Muscle layer of duodenum (tissue), 2 donors: ENCODE results near the gene PAIP2B.
A peak's percentile ranks its signal among the peaks of the same experiment; 100 is the strongest.
"Not testable (repeated sequence)": the region's sequence is repeated elsewhere in the genome, so short reads cannot be mapped to it uniquely, and the experiment has no call there.

Source experiments
- H3K27ac ChIP-seq: one replicate; pipeline ENCODE4 v1.7.0; 2013; ENCODE audit warnings: mild to moderate bottlenecking, low read length
- H3K27me3 ChIP-seq: one replicate; pipeline ENCODE4 v1.7.0; 2013; ENCODE audit warnings: low read depth, mild to moderate bottlenecking, control low read depth, low read length
- H3K36me3 ChIP-seq, 2 donors: one replicate each; pipeline ENCODE4 v1.7.0; 2013; ENCODE audit warnings: low read length in 2 of 2, control low read depth in 1 of 2, mild to moderate bottlenecking in 1 of 2; ENCODE audit not compliant: insufficient read depth in 2 of 2, control insufficient read depth in 1 of 2
- H3K4me1 ChIP-seq, 2 donors: one replicate each; pipeline ENCODE4 v1.7.0; 2013; ENCODE audit warnings: low read length in 2 of 2, mild to moderate bottlenecking in 2 of 2, control low read depth in 1 of 2, moderate library complexity in 1 of 2; ENCODE audit not compliant: insufficient read depth in 2 of 2, control insufficient read depth in 1 of 2
- H3K4me3 ChIP-seq, 2 donors: one replicate each; pipeline ENCODE4 v1.7.0; 2013; ENCODE audit warnings: low read length in 2 of 2, low read depth in 1 of 2, mild to moderate bottlenecking in 1 of 2
- H3K9me3 ChIP-seq, 2 donors: one replicate each; pipeline ENCODE4 v1.7.0; 2013; ENCODE audit warnings: low read length in 2 of 2, control low read depth in 1 of 2, mild to moderate bottlenecking in 1 of 2; ENCODE audit not compliant: control insufficient read depth in 1 of 2
- donor health status: healthy.

PAIP2B gene

GRCh38 chr2:71181316-71181715, 45.6 kb downstream of the PAIP2B start:
- no peaks in the 10 kb centered on the region for H3K27me3 ChIP-seq
- no peak overlapping the region for H3K4me3 ChIP-seq
- H3K36me3 ChIP-seq, result no peaks in the 10 kb centered on the region
- H3K9me3 ChIP-seq, result no peaks in the 10 kb centered on the region
- H3K4me1 ChIP-seq, result no peaks in the 10 kb centered on the region
- H3K27ac ChIP-seq, result no peak overlapping the region

GRCh38 chr2:71178836-71179235, 48.1 kb downstream of the PAIP2B start:
- not testable (repeated sequence) for H3K36me3 ChIP-seq, H3K27ac ChIP-seq, H3K4me3 ChIP-seq, H3K27me3 ChIP-seq, H3K9me3 ChIP-seq, H3K4me1 ChIP-seq

GRCh38 chr2:71174207-71174606, 52.7 kb downstream of the PAIP2B start:
- no peaks in the 10 kb centered on the region for H3K36me3 ChIP-seq
- H3K27ac ChIP-seq, result no peak overlapping the region
- H3K27me3 ChIP-seq, result no peaks in the 10 kb centered on the region
- no peak overlapping the region for H3K4me3 ChIP-seq
- no peaks in the 10 kb centered on the region for H3K9me3 ChIP-seq
- H3K4me1 ChIP-seq, result no peaks in the 10 kb centered on the region

- no peaks in the 10 kb centered on the region for H3K36me3 ChIP-seq
- H3K9me3 ChIP-seq, result no peaks in the 10 kb centered on the region
- H3K4me3 ChIP-seq, result no peak overlapping the region
- H3K27ac ChIP-seq, result no peak overlapping the region
- H3K27me3 ChIP-seq, result no peaks in the 10 kb centered on the region
- no peaks in the 10 kb centered on the region for H3K4me1 ChIP-seq
Measured at GRCh38 chr2:71173096-71173495, 53.8 kb downstream of the PAIP2B start.

- no peaks in the 10 kb centered on the region for H3K9me3 ChIP-seq
Measured at GRCh38 chr2:71166812-71167211, 60.1 kb downstream of the PAIP2B start.

GRCh38 chr2:71157124-71157793, 69.6 kb downstream of the PAIP2B start:
- Histone ChIP-seq H3K9me3 (no peaks in the 10 kb centered on the region), H3K36me3 (no peaks in the 10 kb centered on the region), H3K4me1 (peaks cover 0 to 11% of the 10 kb centered on the region in 2 donors), H3K27me3 (no peaks in the 10 kb centered on the region), H3K27ac (no peak overlapping the region), H3K4me3 (peak overlapping the region; percentile 42 to 61)

More at GRCh38 chr2:71166812-71167211, 60.1 kb downstream of the PAIP2B start:
- Histone ChIP-seq H3K36me3 (no peaks in the 10 kb centered on the region), H3K27me3 (no peaks in the 10 kb centered on the region), H3K4me3 (no peak overlapping the region), H3K4me1 (no peaks in the 10 kb centered on the region), H3K27ac (no peak overlapping the region)

GRCh38 chr2:71156573-71156972, 70.3 kb downstream of the PAIP2B start:
- no peaks in the 10 kb centered on the region for H3K9me3 ChIP-seq
- H3K27ac ChIP-seq, result no peak overlapping the region
- peak overlapping the region; percentile 42 to 61 for H3K4me3 ChIP-seq
- H3K4me1 ChIP-seq, result peaks cover 0 to 11% of the 10 kb centered on the region in 2 donors
- H3K36me3 ChIP-seq, result no peaks in the 10 kb centered on the region
- H3K27me3 ChIP-seq, result no peaks in the 10 kb centered on the region

- Histone ChIP-seq H3K36me3 (peaks cover under 1 to 4% of the 10 kb centered on the region in 2 donors), H3K27me3 (no peaks in the 10 kb centered on the region), H3K4me1 (peaks cover 0 to 11% of the 10 kb centered on the region in 2 donors), H3K4me3 (no peak overlapping the region), H3K9me3 (no peaks in the 10 kb centered on the region), H3K27ac (no peak overlapping the region)
Measured at GRCh38 chr2:71155846-71156245, 71.1 kb downstream of the PAIP2B start.

- Histone ChIP-seq H3K4me3 (no peak overlapping the region), H3K4me1 (peaks cover 0 to 11% of the 10 kb centered on the region in 2 donors), H3K27me3 (no peaks in the 10 kb centered on the region), H3K9me3 (no peaks in the 10 kb centered on the region), H3K27ac (no peak overlapping the region), H3K36me3 (peaks cover 10 to 14% of the 10 kb centered on the region in 2 donors)
Measured at GRCh38 chr2:71154798-71155197, 72.1 kb downstream of the PAIP2B start.

- Histone ChIP-seq H3K4me1 (peaks cover 0 to 11% of the 10 kb centered on the region in 2 donors), H3K4me3 (no peak overlapping the region), H3K27ac (no peak overlapping the region), H3K27me3 (no peaks in the 10 kb centered on the region), H3K9me3 (no peaks in the 10 kb centered on the region), H3K36me3 (peaks cover 15 to 19% of the 10 kb centered on the region in 2 donors)
Measured at GRCh38 chr2:71154279-71154678, 72.6 kb downstream of the PAIP2B start.

GRCh38 chr2:71153585-71154224, 73.2 kb downstream of the PAIP2B start:
- no peak overlapping the region for H3K27ac ChIP-seq
- peaks cover 0 to 11% of the 10 kb centered on the region in 2 donors for H3K4me1 ChIP-seq
- H3K9me3 ChIP-seq, result no peaks in the 10 kb centered on the region
- no peak overlapping the region for H3K4me3 ChIP-seq
- no peaks in the 10 kb centered on the region for H3K27me3 ChIP-seq
- H3K36me3 ChIP-seq, result peaks cover 21 to 25% of the 10 kb centered on the region in 2 donors
